NCI-H128 (cell line): ENCODE data around the gene DDX27.
A peak's percentile ranks its signal among the peaks of the same experiment; 100 is the strongest.
"Not testable (repeated sequence)": the region's sequence is repeated elsewhere in the genome, so short reads cannot be mapped to it uniquely, and the experiment has no call there.

Experiments
- DNase-seq: peaks from one replicate; lab custom pipeline; 2025; ENCODE audit not compliant: unreplicated experiment; lab: John Stamatoyannopoulos, UW

Gene DDX27, protein sequence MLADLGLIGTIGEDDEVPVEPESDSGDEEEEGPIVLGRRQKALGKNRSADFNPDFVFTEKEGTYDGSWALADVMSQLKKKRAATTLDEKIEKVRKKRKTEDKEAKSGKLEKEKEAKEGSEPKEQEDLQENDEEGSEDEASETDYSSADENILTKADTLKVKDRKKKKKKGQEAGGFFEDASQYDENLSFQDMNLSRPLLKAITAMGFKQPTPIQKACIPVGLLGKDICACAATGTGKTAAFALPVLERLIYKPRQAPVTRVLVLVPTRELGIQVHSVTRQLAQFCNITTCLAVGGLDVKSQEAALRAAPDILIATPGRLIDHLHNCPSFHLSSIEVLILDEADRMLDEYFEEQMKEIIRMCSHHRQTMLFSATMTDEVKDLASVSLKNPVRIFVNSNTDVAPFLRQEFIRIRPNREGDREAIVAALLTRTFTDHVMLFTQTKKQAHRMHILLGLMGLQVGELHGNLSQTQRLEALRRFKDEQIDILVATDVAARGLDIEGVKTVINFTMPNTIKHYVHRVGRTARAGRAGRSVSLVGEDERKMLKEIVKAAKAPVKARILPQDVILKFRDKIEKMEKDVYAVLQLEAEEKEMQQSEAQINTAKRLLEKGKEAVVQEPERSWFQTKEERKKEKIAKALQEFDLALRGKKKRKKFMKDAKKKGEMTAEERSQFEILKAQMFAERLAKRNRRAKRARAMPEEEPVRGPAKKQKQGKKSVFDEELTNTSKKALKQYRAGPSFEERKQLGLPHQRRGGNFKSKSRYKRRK

DNA sequence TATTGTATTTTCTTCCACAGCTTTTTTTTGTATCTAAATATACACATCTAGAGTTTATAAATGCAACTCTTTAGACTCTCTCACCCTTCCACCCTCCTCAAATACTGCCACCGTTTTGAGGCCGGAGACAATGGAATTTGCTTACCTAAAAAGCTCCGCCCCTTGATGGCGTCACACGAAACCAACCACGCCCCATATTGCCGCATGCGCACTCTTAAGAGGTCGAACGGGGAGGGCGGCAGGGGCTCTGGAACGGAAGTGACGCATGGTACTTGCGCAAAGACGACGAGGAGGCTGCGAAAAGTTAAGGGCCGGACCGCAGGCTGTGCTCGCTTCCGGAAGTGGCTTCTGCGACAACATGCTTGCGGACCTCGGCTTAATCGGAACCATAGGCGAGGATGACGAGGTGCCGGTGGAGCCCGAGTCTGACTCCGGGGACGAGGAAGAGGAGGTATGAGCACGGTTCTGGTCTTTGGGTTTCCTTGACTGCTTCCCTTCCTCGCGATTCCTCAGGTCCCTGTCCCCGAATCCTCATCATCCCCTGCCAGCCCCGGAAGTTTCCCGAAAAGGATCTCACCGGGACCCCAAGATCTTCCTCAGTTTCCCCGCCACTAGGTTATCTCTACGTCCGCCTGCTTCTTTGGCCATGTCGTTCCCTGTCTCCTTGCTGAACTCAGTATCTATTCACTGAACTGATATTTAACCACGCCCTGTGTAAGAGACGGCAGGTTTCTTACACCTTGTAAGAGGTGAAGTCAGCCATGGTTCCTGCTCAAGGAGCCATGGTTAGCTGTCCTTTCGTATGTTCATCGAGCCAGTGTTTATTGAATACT lies at the start of gene DDX27:
DDX27 (plus strand) TSS at position 326 of the 833 bp plus-strand sequence; CDS start at position 359, 33 bp downstream.
- peak; percentile 97 for DNase-seq

DNA sequence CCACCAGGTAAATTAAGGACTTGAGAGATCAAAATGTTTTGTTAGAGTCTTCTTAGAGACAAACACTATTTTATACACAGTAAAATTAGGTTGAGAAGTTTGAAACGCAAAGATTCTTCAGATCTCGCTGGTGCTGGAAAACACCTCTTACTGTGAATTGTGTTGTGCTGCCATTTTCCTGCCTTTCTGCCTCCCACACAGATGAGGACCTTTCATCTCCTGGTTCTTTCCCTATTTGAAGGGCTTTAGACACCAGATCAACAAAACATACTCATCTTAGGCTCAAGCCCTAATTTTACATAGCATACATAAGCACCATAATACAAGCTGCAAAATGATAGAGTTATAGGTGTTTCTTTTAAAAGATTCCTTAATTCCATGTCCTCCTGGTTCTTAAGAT lies 49.7 kb upstream of the DDX27 start:
- no peak for DNase-seq

DNA sequence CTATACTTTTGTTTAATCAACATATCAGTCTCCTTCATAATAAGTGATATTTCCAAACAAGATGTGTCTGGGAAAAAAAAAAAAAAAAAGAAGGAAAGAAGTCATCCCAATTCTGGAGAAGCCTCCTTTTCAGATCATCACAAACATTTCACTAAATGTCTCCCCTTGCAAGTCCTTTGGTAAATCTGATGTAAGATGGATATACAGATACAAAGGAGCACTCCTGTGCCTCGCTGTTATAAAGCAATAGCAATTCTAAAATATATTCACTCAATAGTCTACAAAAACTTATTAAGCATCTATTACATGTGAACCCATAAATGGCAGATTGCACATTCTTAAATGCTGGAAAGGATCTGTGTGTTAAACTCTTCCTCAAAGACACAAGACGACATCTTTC lies 48.5 kb upstream of the DDX27 start:
- DNase-seq = no peak

DNA sequence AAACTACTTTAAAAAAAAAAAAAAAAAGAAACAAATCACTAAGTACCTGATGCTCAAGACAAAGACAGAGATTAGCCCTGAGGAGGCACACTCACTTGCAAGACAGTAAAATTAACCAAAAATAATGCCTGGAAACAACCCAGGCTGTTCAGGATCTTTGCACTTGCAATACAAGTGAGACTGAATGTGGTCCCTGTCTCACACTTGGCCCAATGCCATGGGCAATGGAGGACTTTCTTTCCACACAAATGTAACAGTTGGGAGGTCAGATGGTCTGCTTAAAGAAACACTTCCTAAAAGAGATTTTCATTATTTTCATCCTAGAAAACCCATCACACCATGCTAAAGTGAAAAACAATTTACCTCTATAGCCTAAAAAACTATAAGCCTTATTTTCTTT lies 47.3 kb upstream of the DDX27 start:
- DNase-seq = no peak

DNA sequence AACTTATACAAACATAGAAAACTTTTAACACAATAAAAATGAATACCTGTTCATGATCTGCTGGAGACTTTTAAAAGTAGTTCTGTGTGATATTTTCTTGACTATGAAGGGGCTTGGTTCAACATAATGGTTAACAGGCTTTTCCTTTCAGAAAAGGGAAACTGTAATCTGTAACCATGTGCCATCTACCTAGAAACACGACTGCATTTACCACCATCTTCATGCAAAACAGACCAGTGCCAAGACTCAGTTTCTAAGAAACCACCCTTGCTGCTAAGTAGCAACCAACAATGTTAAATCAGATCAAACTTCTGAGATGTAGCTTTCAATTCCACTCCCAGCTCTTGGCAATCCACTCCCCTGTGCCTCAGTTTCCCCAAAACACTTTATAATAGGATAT lies 46.8 kb upstream of the DDX27 start:
- DNase-seq = no peak

DNA sequence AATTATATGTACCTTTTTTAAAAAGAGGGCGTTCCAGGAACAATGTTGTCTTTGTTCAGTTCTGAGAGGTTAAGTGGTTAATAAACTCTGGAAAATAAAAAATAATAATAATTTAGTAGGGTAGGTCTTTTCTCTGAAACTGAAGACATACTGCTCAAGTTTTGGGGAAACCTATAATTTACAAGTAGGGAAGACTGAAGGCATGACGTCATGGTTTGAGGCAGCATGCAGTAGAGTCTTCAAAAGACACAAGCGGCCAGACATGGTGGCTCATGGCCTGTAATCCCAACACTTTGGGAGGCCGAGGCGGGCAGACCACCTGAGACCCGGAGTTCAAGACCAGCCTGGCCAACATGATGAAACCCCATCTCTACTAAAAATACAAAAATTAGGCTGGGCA lies 45.0 kb upstream of the DDX27 start:
- DNase-seq = no peak

DNA sequence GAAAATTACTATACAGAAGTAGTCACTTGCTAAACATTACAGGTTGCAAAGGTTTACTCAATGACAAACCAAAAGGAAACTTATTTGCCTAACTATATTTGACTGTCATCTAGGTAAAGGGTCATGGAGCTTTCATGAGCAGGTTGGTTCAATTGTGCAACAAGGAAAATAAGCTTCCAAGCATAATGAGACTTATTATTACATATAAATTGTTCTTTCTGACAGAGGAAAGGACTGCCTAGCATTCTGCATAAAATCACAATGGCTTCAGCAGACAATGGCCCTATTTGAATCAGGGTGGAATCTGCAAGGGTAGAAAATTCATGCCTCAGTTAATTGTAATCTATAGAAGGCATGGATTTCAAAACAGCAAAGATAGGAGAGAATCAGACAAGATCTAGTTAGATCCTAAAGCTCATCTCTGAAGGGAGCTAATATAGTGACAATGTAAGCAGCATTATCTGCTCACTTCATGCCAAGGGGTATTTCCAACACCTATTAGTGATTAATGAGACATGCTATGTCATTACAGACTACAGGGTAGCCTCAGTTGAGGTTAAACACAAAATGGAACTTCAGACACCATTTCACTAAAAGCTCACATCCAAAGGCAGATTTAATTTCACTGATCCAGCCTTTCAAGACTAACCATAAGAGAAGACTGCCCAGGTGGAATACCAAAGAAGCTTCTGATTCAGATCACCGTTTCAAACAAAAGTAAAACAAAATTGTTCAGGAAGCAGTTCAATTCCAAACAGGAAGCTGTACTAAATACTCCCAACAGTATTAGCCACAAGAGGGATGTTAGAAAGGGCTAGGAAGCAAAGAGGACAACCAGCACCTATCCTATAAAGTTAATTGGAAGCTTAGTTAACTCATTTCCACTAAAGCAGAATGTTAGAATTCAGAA lies 39.6 kb upstream of the DDX27 start:
- no peak for DNase-seq

DNA sequence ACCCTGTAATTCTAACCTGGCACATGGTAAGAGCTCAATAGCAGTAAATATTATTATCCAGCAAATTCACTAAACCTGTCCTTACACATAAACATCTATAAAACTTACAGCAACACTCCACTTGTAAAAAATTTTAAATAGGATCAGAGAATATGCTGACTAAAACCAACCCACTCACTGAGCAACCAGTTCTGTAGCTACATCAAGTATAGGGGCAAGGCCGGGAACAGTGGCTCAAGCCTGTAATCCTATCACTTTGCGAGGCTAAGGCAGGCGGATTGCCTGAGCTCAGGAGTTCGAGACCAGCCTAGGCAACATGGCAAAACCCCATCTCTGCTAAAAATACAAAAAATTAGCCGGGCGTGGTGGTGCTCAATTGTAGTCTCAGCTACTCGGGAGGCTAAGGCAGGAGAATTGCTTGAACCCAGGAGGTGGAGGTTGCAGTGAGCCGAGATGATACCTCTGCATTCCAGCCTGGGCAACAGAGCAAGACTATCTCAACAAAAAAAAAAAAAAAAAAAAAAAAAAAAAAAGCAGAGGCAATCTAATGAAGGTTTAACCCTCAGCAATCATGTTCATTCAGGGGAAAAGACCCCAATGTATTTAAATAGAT lies 37.8 kb upstream of the DDX27 start:
- no peak for DNase-seq

DNA sequence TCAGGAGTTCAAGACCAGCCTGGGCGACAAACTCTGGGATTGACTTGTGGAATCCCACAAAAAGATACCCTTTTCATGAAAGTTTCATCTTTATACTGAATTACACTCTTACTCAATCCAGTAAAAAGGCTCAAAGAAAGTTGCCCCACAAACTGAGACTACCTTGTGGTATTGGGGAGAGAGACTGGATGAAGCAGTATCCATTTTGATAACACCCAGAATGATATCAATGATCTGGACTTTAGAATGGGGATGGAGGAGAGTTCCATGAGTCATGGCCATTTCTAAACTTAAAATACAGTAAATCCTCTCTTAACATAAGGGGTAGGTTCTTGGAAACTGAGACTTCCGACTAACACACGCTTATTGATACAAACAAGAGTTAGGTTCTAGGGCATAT lies 35.8 kb upstream of the DDX27 start:
- no peak for DNase-seq

DNA sequence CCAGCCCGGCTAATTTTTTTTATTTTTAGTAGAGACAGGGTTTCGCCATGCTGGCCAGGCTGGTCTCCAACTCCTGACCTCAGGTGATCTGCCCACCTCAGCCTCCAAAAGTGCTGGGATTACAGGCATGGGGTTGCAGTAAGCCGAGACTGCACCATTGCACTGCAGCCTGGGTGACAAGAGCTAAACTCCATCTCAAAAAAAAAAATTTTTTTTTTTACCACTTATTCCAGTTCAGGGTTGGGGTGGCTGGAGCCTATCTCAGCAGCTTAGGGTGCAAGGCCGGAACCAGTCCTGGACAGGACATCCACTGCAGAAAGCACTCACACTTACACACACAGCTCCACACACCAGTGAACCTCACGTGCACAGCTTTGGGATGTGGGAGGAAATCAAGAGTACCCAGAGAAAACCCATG lies 35.1 kb upstream of the DDX27 start:
- not testable (repeated sequence) for DNase-seq

DNA sequence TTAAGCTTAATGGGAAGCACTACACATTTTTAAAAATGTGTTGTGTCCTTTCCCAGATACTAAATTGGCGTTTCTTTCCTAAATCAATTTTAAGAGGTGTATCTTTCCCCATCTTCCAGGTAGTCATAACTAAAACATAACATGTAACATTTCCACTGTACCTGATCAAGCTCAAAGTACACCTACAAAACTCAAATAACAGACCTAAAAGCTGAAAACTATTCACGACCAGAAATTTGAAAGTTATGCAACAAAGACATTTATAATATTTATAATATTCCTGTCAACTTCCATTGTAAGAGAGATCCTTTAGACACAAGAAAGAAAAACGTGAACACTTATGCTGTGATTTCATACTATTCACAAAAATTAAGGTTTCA lies 34.5 kb upstream of the DDX27 start:
- no peak for DNase-seq

DNA sequence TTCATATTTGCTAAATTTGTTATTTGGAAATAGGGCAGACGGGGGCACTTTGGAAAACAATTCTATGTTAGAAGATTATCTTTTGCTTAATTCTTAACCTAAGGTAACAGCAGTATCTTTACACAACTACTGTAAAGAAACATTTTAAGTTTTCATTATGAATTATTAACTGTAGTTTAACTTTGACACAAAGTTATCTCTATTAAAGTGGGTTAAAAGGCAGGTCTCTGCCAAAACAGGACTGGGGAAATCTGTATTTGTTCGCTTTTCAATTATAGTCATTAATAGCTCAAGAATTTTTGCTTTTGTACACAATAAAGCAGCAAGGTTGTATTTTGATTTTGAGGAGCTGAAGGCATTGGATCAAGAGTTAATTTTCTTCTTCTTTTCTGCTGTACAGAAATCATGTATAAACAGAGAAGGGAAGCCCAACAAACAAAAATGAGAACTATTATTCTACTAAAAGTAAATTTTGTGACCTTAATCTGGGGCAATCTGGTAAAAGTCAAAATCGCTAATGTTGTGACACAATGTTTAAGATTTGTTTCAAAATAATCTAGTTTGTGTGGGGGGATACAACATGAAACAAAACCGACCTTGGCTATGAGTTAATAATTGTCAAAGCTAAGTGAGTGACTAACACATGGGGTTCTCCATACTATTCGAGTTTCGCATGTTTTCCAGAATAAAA lies 34.0 kb upstream of the DDX27 start:
- DNase-seq = no peak

DNA sequence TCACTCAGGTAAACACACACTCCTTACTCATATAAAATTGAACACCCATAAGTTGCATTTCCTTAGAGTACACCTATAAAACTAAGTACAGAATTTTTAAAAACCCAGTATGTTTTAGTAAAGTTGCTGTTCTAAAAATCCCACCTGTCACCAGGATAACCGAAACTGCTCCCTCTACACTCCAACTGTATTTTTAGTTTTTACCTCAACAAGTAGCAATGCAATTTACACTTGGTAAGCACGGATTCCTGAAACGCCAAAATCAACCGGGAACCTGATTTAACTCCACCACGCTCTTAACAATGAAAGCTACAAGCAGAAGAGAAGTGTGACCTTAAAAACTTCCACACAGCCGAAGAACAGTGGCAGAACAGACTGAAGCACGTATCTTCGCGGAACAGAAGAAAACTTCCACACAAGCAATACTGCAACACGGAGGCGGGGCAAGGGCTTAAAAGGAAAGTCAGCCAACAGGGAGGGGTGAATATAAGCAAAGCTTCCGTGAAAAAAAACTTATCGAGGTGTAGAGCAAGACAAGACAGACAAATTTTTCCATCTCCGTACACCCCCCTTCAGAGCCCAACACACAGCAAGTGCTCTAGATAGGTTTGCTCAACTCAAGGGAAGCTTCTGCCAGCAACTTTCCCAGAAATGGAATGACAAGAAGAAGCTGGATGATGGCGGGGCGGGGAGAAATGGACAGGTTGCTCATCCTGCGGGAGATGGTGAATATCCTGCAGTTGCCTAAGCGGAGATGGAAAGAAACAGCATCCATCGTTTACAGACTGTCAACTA lies 32.5 kb upstream of the DDX27 start:
- no peak for DNase-seq

DNA sequence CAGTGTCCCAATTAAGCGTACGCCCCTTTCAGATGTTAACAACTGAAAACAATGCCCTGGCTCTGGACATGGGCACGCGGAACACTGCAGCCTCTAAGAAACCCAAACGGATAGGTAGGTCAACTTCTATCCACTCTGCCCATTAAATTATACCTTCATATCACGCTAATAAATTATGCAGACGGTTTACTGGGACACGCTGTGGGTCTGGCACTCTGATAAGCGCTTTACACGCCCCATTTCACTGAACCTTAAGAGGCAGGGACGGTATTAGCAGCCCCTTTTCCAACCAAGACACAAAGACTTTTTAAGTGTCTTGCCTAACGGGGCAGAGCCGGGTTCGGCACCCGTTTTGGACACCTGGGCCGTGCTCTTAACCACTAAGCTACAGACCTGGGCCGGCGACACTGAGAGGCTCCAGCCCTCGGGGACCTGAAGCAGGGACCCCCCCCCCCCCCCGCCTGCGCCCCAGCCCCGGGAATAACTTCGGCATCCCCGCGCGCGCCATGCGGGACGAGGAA lies 31.8 kb upstream of the DDX27 start:
- DNase-seq = no peak

DNA sequence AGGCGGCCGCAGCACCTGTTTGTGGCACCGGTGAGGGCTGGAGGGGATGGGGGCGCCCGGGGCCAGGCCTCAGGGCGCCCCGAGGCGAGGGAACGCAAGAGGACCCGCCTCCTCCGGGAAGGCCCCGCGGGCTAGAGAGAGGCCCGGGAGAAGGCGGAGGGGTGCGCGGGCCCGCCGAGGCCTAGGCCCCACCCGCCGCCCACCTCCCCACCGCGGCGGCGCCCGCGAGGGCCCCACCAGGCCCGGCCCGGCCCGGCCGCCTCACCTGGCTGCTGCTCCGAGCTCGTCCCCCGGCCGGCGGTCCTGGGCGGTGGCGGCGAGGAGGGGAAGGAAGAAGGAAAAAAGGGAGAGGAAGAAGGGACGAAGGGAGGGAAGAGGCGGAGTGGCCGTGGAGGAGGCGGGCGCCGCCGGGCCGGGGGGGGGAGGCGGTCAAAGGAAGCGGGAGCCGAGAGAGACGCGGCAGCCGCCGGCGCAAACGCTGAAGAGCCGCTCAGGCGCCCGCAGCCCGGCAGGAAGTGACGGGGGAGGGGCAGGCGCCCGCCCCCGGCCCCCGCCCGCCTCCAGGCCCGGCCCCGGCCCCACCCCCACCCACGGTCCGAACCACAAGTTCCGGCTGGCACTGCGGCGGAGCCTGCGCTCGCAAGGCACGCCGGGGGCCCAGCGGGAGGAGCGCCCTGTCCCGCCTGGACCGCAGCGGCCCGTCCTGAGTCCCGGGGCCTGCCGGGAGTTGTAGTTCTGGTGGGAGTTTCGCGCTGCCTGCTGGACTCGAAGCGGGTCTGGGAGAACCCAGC lies 31.2 kb upstream of the DDX27 start, which contains the start of gene STAU1:
STAU1 (minus strand) TSS at position 484 of the 791 bp plus-strand sequence. CDS start 22,133 bp downstream, outside the sequence.
- peak; percentile 91 for DNase-seq

DNA sequence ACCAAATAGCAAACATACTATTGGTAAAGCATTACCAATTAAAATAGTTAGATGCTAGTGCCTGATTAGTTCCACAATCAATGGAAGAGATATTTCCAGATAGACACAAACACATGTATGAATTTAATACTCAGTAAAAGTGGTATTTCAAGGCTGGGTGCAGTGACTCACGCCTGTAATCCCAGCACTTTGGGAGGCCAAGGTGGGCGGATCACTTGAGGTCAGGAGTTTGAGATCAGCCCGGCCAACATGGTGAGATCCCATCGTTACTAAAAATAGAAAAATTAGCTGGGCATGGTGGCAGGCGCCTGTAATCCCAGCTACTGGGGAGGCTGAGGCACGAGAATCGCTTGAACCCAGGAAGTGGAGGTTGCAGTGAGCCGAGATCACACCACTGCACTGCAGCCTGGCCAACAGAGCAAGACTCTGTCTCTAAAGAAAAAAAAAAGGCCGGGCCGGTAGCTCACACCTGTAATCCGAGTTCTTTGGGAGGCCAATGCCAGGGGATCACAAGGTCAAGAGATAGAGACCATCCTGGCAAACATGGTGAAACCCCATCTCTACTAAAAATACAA lies 26.2 kb upstream of the DDX27 start:
- not testable (repeated sequence) for DNase-seq

DNA sequence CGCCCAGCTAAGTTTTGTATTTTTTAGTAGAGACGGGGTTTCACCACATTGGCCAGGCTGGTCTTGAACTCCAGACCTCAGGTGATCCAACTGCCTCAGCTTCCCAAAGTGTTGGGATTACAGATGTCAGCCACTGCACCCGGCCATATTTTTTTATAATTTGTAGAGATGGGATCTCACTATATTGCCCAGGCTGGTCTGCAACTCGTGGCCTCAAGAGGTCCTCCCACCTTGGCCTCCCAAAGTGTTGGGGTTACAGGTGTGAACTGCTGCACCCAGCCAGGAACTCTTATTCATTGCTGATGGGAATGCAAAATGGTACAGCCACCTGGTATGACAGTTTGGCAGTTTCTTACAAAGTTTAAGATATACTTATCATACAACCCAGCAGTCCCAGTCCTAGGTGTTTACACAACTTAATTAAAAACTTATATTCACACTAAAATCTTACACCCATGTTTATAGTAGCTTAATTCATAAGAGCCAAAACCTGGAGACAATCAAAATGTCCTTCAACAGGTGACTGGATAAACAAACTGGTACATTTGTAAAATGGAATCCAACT lies 19.4 kb upstream of the DDX27 start:
- DNase-seq = no peak
